SJCRH30 (cell line): ENCODE data around the gene ATP13A4. TPM values are rescaled to one million over a fixed set of nuclear protein-coding genes. Genes with fewer than 3 reads are reported as not detected.
A peak's percentile ranks its signal among the peaks of the same experiment; 100 is the strongest.

ENCODE experiments used
- DNase-seq, 2 experiments: peaks; one replicate each; pipeline ENCODE4 v3.0.0-alpha.2; 2015 to 2020
- H3K27ac ChIP-seq: fragments of 250-450 bp; sonication (Bioruptor Pico); 2 replicates; pipeline ENCODE4 v1.5.1; 2020; ENCODE audit warnings: mild to moderate bottlenecking, moderate library complexity
- H3K27me3 ChIP-seq: fragments of 250-450 bp; sonication (Bioruptor Pico); 2 replicates; pipeline ENCODE4 v1.5.1; 2020; ENCODE audit warnings: mild to moderate bottlenecking, moderate library complexity
- H3K36me3 ChIP-seq: fragments of 250-450 bp; sonication (Bioruptor Pico); 2 replicates; pipeline ENCODE4 v1.5.1; 2020; ENCODE audit warnings: mild to moderate bottlenecking, moderate library complexity
- H3K4me1 ChIP-seq: fragments of 250-450 bp; sonication (Bioruptor Pico); 2 replicates; pipeline ENCODE4 v1.5.1; 2020; ENCODE audit warnings: mild to moderate bottlenecking, moderate library complexity
- H3K4me3 ChIP-seq: fragments of 250-450 bp; sonication (Bioruptor Pico); 2 replicates; pipeline ENCODE4 v1.5.1; 2020; ENCODE audit warnings: mild to moderate bottlenecking, moderate library complexity
- H3K9me3 ChIP-seq: fragments of 250-450 bp; sonication (Bioruptor Pico); replicated peaks from 2 replicates; pipeline ENCODE4 v1.5.1; 2020; ENCODE audit warnings: mild to moderate bottlenecking, moderate library complexity
- total RNA-seq: library from RNA; depleted of rRNA; stranded (reverse); fragments of >200 nt; shearing (Covaris generic); gene quantifications from 2 replicates; pipeline ENCODE4 v1.2.3, GENCODE V29; 2014

The ATP13A4 gene
- total RNA-seq, 1 experiment from 2014 or later = 0.49 TPM

DNA sequence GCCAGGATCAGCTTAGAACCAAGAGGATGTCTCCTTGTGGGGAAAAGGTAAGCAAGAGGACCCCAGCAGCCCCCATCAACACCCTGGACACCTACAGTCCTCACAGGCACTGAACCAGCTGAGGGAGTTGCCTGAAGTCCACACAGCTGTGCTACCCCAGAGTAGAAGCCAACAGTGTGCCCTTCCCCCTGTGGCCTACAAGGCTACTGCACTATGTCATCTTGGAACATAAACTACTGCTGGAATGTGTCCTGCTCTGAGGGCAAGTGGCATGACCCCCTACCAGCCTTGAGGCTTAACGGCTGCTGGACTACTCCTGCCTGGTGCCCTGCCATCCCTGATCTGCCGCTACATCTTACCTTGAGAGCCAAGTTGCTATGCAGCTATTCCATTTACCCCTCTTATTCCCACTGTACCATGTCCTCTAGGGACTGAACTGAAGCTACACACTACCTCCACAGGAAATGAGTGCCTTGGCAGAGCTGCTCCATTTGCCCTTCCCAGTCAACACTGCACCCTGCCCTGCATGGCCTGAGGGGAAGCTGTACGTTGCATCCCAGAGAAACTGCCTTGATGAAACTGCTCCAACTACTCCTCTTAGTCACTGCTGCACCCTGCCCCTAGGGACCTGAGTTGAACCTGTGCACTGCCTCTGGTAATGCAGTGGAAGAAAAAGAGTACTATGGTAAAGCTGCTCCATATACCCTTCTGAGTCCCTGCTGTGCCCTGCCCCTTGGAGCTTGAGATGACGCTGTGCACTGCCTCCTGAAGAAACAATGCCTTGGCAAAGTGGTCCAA is 135.9 kb downstream of the ATP13A4 start:
- Histone ChIP-seq H3K36me3 (no peaks in the 10 kb centered on the region), H3K27ac (no peak overlapping the region), H3K4me1 (no peaks in the 10 kb centered on the region), H3K27me3 (no peaks in the 10 kb centered on the region), H3K4me3 (no peak overlapping the region), H3K9me3 (peaks cover 12% of the 10 kb centered on the region; the same call in 1 of the 2 replicates)
- DNase-seq = no peak

DNA sequence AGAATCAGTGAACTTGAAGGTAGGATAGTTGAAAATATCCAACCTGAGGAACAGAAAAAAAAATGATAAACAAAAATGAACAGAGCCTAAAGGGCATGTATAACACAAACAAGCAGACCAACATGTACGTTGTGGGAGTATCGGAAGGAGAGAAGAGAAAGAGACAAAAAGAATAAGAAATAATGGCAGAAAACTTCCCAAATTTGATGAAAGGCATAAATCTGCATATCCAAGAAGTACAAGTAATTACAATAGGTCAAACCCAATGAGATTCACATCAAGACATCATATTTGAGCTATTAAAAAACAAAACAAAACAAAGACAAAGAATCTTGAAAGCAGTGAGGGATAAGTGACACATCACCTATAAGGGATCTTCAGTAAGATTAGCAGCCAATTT is 138.1 kb downstream of the ATP13A4 start:
- DNase-seq = no peak
- H3K4me3 ChIP-seq = no peak overlapping the region

DNA sequence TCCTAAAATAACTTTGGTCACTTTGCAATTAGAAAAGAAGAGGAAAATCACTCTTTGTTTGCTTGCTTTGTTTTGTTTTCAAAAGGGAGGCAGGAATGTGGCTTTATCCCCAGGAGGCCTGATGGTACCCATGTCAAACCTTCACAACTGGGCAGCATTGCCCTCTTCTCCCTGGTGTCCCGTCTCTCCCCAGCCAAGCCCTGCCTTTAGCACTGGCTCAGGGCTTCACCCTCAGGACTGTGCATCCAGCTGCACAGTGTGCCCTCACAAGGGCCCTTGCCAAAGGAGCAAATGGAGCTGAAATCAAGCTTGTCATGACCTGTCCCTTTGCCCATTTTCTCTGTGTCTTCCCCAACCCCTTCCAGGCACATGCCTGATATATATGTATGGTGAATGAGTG is 147.0 kb downstream of the ATP13A4 start:
- no peak overlapping the region for H3K4me3 ChIP-seq
- H3K27me3 ChIP-seq = no peaks in the 10 kb centered on the region
- H3K9me3 ChIP-seq = no peaks in the 10 kb centered on the region
- no peaks in the 10 kb centered on the region for H3K4me1 ChIP-seq
- DNase-seq = no peak
- no peak overlapping the region for H3K27ac ChIP-seq
- H3K36me3 ChIP-seq = no peaks in the 10 kb centered on the region

More for the DNA sequence above, 138.1 kb downstream of the ATP13A4 start:
- Histone ChIP-seq H3K27ac (no peak overlapping the region), H3K9me3 (peaks cover 12% of the 10 kb centered on the region; the same call in 1 of the 2 replicates), H3K27me3 (no peaks in the 10 kb centered on the region), H3K4me1 (no peaks in the 10 kb centered on the region), H3K36me3 (no peaks in the 10 kb centered on the region)

DNA sequence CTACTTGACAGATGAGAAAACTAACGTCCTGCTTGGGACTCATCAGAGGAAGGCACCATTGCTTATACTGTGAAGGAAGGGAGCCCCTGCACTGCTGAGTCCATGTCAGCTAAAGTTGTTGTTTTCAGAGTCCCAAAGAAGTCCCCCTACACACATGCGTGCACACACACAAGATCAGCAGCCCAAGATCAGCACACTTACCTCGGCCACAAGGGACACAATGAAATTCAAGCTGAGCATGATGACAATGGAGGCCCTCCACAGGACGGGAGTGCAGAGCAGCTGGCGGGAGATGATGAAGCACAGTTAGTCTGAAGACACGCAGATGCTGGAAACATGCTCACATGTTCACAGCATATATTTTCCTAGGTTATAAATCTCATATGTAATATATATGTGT is 147.6 kb downstream of the ATP13A4 start:
- DNase-seq = no peak
- Histone ChIP-seq H3K9me3 (no peaks in the 10 kb centered on the region), H3K4me1 (no peaks in the 10 kb centered on the region), H3K27me3 (no peaks in the 10 kb centered on the region), H3K36me3 (no peaks in the 10 kb centered on the region), H3K4me3 (no peak overlapping the region), H3K27ac (no peak overlapping the region)

DNA sequence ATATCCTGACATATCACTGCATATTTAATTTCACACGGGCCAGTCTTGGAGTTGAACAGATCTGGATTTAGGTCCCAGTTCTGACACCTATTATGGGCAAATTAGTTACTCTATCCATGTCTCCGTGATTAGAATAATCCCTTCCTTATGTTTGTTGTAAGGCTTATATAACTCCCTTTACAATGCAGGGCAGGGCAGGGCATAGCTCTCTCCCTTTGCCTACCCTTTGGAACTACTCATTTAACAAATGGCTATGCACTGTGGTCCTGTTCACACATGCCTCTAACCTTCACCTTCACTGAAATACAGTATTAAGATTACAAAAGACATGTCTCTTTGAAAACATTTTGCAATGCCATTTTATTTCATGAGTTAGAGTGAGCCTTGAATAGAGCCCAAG is 151.4 kb downstream of the ATP13A4 start:
- no peaks in the 10 kb centered on the region for H3K4me1 ChIP-seq
- no peak overlapping the region for H3K4me3 ChIP-seq

DNA sequence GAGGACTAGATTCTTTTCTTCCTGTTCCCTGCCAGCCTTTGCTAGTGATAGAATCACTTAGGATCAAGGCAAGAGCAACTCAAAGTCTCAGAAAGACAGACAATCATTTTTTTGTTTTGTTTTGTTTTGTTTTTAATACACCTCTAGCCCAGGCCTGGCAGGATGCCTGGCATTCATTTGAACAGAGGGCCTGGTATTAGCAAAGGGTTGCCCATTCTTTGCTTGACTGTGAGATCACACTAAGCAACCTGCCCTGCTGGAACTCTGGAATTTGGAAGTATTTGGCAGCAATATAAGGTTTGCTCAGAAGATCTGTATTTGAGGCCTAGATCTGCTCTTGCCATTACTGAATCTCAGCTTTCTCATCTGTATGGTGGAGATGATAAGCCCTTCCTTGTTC is 154.4 kb downstream of the ATP13A4 start:
- no peak for DNase-seq
- H3K9me3 ChIP-seq = no peaks in the 10 kb centered on the region; the same call in 1 of the 2 replicates
- H3K4me3 ChIP-seq = no peak overlapping the region
- H3K27ac ChIP-seq = no peak overlapping the region
- no peaks in the 10 kb centered on the region for H3K36me3 ChIP-seq
- no peaks in the 10 kb centered on the region for H3K4me1 ChIP-seq
- H3K27me3 ChIP-seq = no peaks in the 10 kb centered on the region

More for the DNA sequence above, 151.4 kb downstream of the ATP13A4 start:
- DNase-seq = no peak
- H3K27ac ChIP-seq = no peak overlapping the region
- H3K9me3 ChIP-seq = no peaks in the 10 kb centered on the region
- no peaks in the 10 kb centered on the region for H3K36me3 ChIP-seq
- H3K27me3 ChIP-seq = no peaks in the 10 kb centered on the region

DNA sequence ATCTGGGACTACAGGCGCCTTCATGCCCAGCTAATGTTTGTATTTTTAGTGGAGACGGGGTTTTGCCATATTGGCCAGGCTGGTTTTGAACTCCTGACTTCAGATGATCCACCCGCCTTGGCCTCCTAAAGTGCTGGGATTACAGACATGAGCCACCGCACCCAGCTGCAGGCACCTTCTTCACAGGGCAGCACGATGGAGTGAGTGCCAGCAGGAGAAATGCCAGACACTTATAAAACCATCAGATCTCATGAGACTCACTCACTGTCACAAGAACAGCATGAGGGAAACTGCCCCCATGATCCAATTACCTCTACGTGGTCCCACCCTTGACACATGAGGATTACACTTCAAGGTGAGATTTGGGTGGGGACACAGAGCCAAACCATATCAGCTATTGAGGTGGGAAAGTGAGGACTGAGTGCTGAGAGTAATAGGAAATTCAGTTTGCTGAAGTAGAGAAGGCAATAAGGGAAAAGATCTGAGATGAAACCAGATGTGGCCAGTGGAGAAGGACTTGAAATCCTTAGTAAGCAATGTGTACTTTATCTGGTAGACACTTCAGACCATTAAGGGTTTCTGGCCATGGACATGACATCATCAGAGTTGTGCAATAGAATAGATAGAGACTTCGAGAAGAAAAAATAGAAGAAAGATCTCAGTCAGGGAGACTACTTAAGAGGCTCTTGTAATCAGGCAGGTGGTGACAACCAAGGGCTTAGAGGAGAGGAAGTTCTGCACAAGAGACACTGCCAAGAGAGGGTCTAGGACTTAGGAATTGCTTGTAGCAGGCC is 158.0 kb downstream of the ATP13A4 start:
- no peak for DNase-seq
- Histone ChIP-seq H3K27me3 (no peaks in the 10 kb centered on the region), H3K36me3 (no peaks in the 10 kb centered on the region), H3K4me3 (no peak overlapping the region), H3K27ac (no peak overlapping the region), H3K4me1 (peaks cover 17% of the 10 kb centered on the region), H3K9me3 (no peaks in the 10 kb centered on the region; the same call in 1 of the 2 replicates)

DNA sequence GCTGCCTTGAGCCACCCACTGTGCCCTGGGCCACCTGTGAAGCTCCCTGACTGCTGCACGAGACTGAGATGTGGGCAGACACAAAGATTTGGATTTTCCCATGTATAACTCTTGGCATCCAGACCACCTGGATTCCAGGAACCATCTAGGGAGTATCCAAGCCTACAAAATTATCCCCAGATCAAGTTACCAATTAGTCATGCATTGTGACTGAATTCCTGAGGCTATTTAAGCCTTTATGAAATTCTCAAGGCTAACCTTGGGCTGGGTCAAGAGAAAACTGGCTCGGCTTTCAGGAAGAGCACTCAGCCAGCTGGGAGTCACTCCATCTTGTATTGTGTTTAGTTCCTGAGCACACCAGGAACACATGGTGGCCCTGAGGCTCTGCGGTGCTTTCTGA is 162.8 kb downstream of the ATP13A4 start:
- peaks cover 41% of the 10 kb centered on the region for H3K4me1 ChIP-seq
- H3K4me3 ChIP-seq = no peak overlapping the region
- H3K27me3 ChIP-seq = no peaks in the 10 kb centered on the region
- peak overlapping the region; percentile 97 for H3K27ac ChIP-seq
- no peaks in the 10 kb centered on the region for H3K36me3 ChIP-seq
- DNase-seq = peak; percentile 90 to 98
- peaks cover 2% of the 10 kb centered on the region; the same call in 1 of the 2 replicates for H3K9me3 ChIP-seq

DNA sequence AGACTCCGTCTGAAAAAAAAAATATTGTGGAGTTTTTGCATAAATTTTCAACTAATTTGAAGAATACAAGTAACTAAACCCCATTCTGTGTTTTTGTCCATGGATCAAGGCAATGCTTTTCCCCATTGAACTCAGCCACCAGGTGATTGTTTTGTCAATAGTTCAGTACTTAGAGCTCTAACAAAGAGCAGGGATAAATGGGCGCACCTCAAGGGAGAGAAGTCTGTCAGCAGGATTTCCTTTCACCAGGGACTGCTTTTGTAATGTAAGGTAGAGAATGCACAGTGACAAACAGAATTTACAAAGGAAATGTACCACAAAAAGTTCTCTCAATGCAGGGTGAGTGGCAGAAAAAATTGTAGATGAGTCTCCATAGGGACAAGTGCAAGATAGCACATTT is 165.4 kb downstream of the ATP13A4 start:
- Histone ChIP-seq H3K4me3 (no peak overlapping the region), H3K9me3 (peaks cover 9% of the 10 kb centered on the region; the same call in 1 of the 2 replicates)

DNA sequence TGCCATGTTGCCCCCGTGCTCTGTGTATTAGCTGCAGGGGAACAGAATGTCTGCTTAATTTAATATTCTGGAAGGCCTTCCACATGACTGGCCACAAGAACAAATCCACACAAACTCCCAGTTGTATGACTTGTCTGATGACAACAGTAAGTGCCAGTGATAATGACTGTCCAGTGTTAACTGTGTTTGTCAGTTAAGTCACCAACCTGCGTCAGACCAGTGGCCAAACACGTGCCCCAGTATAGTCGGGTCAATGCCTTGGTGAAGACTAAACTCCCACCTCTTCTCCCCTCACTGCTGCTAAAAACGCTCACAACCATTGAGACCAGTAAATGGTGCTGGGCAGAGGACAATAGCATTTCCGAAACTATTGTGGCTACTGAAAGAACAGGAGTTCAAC is 166.3 kb downstream of the ATP13A4 start:
- Histone ChIP-seq H3K4me1 (peaks cover 39% of the 10 kb centered on the region), H3K27me3 (no peaks in the 10 kb centered on the region), H3K9me3 (peaks cover 9% of the 10 kb centered on the region; the same call in 1 of the 2 replicates), H3K36me3 (no peaks in the 10 kb centered on the region), H3K4me3 (no peak overlapping the region), H3K27ac (no peak overlapping the region)
- no peak for DNase-seq

More for the DNA sequence above, 165.4 kb downstream of the ATP13A4 start:
- peaks cover 41% of the 10 kb centered on the region for H3K4me1 ChIP-seq
- H3K27me3 ChIP-seq = no peaks in the 10 kb centered on the region
- no peaks in the 10 kb centered on the region for H3K36me3 ChIP-seq
- no peak overlapping the region for H3K27ac ChIP-seq
- DNase-seq = no peak

DNA sequence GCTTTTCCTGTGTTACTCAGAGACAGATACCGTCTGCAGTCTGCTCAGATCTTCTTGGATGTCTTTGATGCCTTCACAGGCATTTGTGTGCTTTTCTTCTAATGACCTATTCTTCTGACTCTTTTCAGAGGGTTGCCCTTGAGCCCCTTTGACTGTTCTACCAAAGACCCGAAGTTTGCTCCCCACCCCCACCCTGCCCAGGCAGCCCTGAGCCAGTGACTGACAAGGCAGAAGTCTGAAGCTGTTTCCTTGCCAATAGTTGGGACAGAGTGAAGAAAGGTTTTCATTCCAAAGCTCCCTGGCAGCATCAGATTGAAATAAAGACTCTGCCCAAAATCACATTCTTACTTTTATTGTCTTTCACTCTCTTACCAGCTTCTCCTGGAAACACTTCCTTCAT is 167.1 kb downstream of the ATP13A4 start:
- Histone ChIP-seq H3K36me3 (no peaks in the 10 kb centered on the region), H3K4me3 (no peak overlapping the region), H3K9me3 (peaks cover 9% of the 10 kb centered on the region; the same call in 1 of the 2 replicates), H3K27ac (no peak overlapping the region), H3K4me1 (peaks cover 31% of the 10 kb centered on the region), H3K27me3 (no peaks in the 10 kb centered on the region)
- no peak for DNase-seq

DNA sequence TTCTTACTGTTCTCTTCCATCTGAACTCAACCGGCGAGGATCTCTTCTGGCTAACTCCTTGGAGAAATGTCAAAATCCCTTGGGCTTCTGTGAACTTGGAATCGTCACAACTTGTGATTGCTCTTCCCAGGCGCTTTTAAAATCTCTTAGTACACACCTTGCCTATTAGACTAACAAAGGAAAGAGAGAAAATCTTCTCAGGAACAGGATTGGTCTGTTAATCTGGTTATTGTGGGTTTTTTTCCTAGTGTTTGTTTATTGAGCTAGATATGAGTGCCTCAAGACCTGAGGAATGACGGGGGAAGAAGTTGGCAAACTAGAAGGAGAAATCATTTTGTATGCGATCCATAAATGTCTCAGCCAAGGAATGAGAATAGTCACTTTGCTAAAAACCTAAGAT is 176.0 kb downstream of the ATP13A4 start, which contains the start of gene ATP13A5:
ATP13A5 (minus strand) TSS at position 48 of the 400 bp plus-strand sequence; CDS start at position 20, 28 bp downstream.
- Histone ChIP-seq H3K4me1 (peaks cover 31% of the 10 kb centered on the region), H3K9me3 (no peaks in the 10 kb centered on the region), H3K4me3 (no peak within 1 kb of the TSS), H3K27me3 (no peaks in the 10 kb centered on the region), H3K27ac (peak within 1 kb of the TSS; percentile 53), H3K36me3 (no peaks in the 10 kb centered on the region)
- no peak for DNase-seq

DNA sequence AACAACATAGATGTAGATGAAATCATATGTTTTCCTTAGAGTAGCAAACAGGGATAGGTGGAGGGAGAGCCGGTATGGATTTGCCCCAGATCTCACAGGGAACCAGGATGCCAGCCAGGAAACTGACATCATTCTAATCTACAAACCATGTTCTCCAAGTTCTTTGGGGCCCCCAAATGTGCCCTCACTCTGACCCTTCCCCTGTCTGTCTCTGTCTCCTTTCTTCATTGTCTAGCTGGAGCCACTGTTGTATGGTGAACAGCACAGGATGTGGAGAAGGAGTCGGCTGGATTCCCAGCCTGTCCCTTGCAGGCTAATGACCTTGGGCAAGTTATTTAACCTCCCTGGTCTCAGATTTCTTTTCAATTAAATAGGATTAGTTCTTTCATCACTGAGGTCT is 177.1 kb downstream of the ATP13A4 start:
- peak; percentile 76 to 86 for DNase-seq

DNA sequence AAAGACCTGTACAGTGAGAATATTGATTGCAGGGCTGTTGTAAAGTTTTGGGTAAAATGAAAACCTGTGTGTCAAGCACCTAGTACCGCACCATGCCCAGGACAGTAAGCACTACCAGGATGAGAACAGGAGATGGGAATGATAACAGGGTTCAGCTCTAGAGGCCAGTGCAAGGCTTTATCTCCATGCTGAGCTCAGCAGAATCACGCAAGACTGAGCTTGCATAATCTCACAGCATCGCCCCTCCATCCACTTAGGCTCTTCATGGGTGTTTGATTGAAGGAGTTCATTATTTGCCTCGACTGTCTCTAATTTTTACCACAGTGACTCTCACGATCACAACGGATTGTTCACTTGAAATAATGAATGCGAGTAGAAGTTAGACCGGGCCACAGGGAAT is 179.1 kb downstream of the ATP13A4 start:
- H3K27ac ChIP-seq = no peak overlapping the region
- H3K4me3 ChIP-seq = no peak overlapping the region
- H3K27me3 ChIP-seq = no peaks in the 10 kb centered on the region
- DNase-seq = no peak
- H3K36me3 ChIP-seq = no peaks in the 10 kb centered on the region
- H3K4me1 ChIP-seq = peaks cover 31% of the 10 kb centered on the region
- H3K9me3 ChIP-seq = no peaks in the 10 kb centered on the region

More for the DNA sequence above, 177.1 kb downstream of the ATP13A4 start:
- Histone ChIP-seq H3K9me3 (no peaks in the 10 kb centered on the region), H3K4me1 (peaks cover 31% of the 10 kb centered on the region), H3K27ac (peak overlapping the region; percentile 53), H3K36me3 (no peaks in the 10 kb centered on the region), H3K27me3 (no peaks in the 10 kb centered on the region), H3K4me3 (no peak overlapping the region)

DNA sequence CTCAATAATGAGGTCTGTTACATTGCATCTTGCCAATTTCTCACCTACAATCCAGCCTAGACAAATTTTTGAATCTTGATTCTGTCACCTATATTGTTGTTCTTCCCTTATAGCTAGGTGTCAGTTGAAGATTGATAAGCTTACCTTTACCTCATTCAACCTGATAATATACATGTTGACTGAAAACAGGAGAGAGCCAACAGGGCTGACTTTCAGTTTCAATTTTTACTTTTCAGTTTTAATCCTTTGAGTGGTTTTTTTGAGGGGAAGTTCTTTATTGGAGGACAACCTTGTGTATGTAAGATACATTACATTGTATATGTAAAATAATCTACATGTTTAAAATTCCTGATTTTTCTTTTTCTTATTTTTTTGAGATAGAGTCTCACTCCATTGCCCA is 181.9 kb downstream of the ATP13A4 start:
- H3K36me3 ChIP-seq = no peaks in the 10 kb centered on the region
- no peak overlapping the region for H3K27ac ChIP-seq
- no peak overlapping the region for H3K4me3 ChIP-seq
- H3K27me3 ChIP-seq = no peaks in the 10 kb centered on the region
- no peaks in the 10 kb centered on the region for H3K9me3 ChIP-seq
- no peak for DNase-seq
- peaks cover 13% of the 10 kb centered on the region for H3K4me1 ChIP-seq
